Fibroblast of the aortic adventitia (primary cell): ENCODE data around the gene IL4R. TPM values are rescaled to one million over a fixed set of nuclear protein-coding genes. Genes with fewer than 3 reads are reported as not detected.
"Not testable (repeated sequence)": the region's sequence is repeated elsewhere in the genome, so short reads cannot be mapped to it uniquely, and the experiment has no call there.

Source experiments
- DNase-seq: peaks from one replicate; pipeline ENCODE4 v3.0.0-alpha.2; 2010; ENCODE audit warnings: low read depth
- H3K4me3 ChIP-seq: 2 replicates; pipeline ENCODE4 v1.5.1; 2011; ENCODE audit warnings: low read depth, mild to moderate bottlenecking, control low read depth, low read length, moderate library complexity
- CTCF ChIP-seq: IDR thresholded peaks from 2 replicates; pipeline ENCODE4 v1.5.1; 2011; ENCODE audit warnings: mild to moderate bottlenecking, low read length, control low read depth, inconsistent platforms; ENCODE audit not compliant: insufficient read depth
- total RNA-seq: library from RNA; depleted of rRNA; stranded (reverse); fragments of >200 nt; gene quantifications from 2 replicates; pipeline ENCODE4 v1.2.3, GENCODE V29; 2012; ENCODE audit warnings: low replicate concordance

IL4R gene
- total RNA-seq, 1 donor: 25.6 TPM

- no peak for DNase-seq
- no peak for TF ChIP-seq CTCF
- H3K4me3 ChIP-seq: peak overlapping the region; percentile 91
Measured at GRCh38 chr16:27269300-27270150, 44.2 kb upstream of the IL4R start.

GRCh38 chr16:27270349-27270748 is 43.4 kb upstream of the IL4R start:
- no peak overlapping the region for H3K4me3 ChIP-seq

DNA sequence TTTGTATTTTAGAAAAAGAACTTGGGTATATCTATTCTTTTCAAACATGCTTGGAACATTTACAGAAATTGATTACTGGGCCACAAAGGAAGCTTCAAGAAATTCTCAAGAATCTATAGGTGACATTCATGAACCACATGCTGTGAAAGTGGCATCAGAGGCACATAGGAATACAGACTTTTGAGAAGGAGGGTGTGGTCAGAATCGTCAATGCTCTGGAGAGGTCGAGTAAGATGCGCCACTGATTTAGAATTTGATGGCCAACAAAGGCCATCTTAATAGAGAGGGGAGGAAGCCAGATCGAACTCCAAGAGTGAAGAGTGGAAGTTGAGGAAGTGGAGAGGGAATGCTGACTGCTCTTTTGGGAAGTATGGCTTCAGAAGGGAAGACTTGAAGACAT is 41.7 kb upstream of the IL4R start:
- TF ChIP-seq CTCF: no peak
- H3K4me3 ChIP-seq: no peak overlapping the region
- no peak for DNase-seq

More at GRCh38 chr16:27270349-27270748, 43.4 kb upstream of the IL4R start:
- TF ChIP-seq CTCF: no peak
- no peak for DNase-seq

GRCh38 chr16:27272697-27273096 is 41.1 kb upstream of the IL4R start:
- H3K4me3 ChIP-seq, DNase-seq: not testable (repeated sequence)

- H3K4me3 ChIP-seq: no peak overlapping the region
- no peak for DNase-seq
- TF ChIP-seq CTCF: no peak
Measured at GRCh38 chr16:27273330-27273669, 40.5 kb upstream of the IL4R start.

GRCh38 chr16:27273670-27274423 is 39.9 kb upstream of the IL4R start:
- DNase-seq: no peak
- no peak overlapping the region for H3K4me3 ChIP-seq
- TF ChIP-seq CTCF: no peak

GRCh38 chr16:27274424-27274874 is 39.3 kb upstream of the IL4R start:
- H3K4me3 ChIP-seq, DNase-seq: not testable (repeated sequence)
